Right lobe of liver (tissue), 4 donors: Measurements from ENCODE around the gene REEP2.

Experiments
- POLR2A ChIP-seq: fragments of 450-650 bp; IDR thresholded peaks from one replicate; pipeline ENCODE4 v1.6.1; 2017; ENCODE audit warnings: antibody characterized with exemption, mild to moderate bottlenecking
- TF ChIP-seq, protein P1 (sequence below), 4 donors: fragments of 200-600 bp in 3 of 4; fragments of 450-650 bp in 1 of 4; IDR thresholded peaks; one replicate each; pipeline versions ENCODE4 v1.5.1 to v1.8.0; 2016 to 2022; ENCODE audit warnings: antibody characterized with exemption in 4 of 4, mild to moderate bottlenecking in 2 of 4
- donor health status: DM: no; HTN: no; CAD: no.
- donor health status: DM: no; HTN: no; CAD: no.
- donor health status: DM: no; HTN: yes; CAD: no.

DNA sequence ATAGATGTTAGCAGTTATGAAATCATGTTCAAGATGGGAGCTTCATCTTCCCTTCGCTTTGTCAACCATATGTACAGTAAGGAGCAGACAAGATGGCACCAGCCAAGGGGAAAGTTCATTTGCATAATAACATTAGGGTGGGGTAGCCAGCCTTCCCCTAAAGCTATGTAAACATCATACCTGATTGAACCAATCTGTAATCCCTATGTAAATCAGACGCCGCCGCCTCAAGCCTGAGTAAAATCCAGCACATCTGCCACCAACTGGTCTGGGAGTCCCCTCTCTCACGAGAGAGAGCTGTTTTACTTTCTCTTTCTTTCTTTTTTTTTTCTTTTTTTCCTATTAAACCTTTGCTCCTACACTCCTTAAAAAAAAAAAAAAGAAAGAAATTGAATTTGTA lies 30.8 kb upstream of the REEP2 start:
- TF ChIP-seq, protein P1, sequence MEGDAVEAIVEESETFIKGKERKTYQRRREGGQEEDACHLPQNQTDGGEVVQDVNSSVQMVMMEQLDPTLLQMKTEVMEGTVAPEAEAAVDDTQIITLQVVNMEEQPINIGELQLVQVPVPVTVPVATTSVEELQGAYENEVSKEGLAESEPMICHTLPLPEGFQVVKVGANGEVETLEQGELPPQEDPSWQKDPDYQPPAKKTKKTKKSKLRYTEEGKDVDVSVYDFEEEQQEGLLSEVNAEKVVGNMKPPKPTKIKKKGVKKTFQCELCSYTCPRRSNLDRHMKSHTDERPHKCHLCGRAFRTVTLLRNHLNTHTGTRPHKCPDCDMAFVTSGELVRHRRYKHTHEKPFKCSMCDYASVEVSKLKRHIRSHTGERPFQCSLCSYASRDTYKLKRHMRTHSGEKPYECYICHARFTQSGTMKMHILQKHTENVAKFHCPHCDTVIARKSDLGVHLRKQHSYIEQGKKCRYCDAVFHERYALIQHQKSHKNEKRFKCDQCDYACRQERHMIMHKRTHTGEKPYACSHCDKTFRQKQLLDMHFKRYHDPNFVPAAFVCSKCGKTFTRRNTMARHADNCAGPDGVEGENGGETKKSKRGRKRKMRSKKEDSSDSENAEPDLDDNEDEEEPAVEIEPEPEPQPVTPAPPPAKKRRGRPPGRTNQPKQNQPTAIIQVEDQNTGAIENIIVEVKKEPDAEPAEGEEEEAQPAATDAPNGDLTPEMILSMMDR (IDR thresholded peaks at IDR 0.05) = no peak
- TF ChIP-seq POLR2A = no peak
